GM23338 (cell line): Measurements from ENCODE around the gene APOL3. TPM values are rescaled to one million over a fixed set of nuclear protein-coding genes. Genes with fewer than 3 reads are reported as not detected.

ENCODE experiments used
- ATAC-seq: fragments of 200-7000 bp; cut with Tn5 transposase; 3 replicates; pipeline ENCODE4 v1.9.1; 2020
- DNase-seq: peaks from one replicate; pipeline ENCODE4 v3.0.0-alpha.2; 2015; ENCODE audit warnings: low spot score
- H2AFZ ChIP-seq: fragments of 200-600 bp; sonication (generic); 2 replicates; pipeline ENCODE4 v1.8.0; 2016; ENCODE audit warnings: antibody characterized with exemption, mild to moderate bottlenecking, moderate library complexity
- H3F3A ChIP-seq: fragments of 200-600 bp; sonication (generic); replicated peaks from 2 replicates; pipeline ENCODE4 v1.8.0; 2017; ENCODE audit warnings: antibody characterized with exemption, mixed run types, low read depth
- H3K27ac ChIP-seq: fragments of 200-600 bp; sonication (generic); 2 replicates; pipeline ENCODE4 v1.6.1; 2016; ENCODE audit warnings: low read depth
- H3K27me3 ChIP-seq: fragments of 200-600 bp; sonication (generic); 2 replicates; pipeline ENCODE4 v1.8.0; 2016; ENCODE audit warnings: mild to moderate bottlenecking, mixed run types, moderate library complexity; ENCODE audit not compliant: insufficient read depth
- H3K36me3 ChIP-seq: fragments of 200-600 bp; sonication (generic); 2 replicates; pipeline ENCODE4 v1.8.0; 2016; ENCODE audit warnings: mild to moderate bottlenecking; ENCODE audit not compliant: insufficient read depth
- H3K4me1 ChIP-seq: fragments of 200-600 bp; sonication (generic); 2 replicates; pipeline ENCODE4 v1.8.0; 2016; ENCODE audit warnings: mild to moderate bottlenecking, moderate library complexity; ENCODE audit not compliant: insufficient read depth
- H3K4me2 ChIP-seq: fragments of 200-600 bp; sonication (generic); 2 replicates; pipeline ENCODE4 v1.7.1; 2017; ENCODE audit warnings: mixed run types
- H3K4me3 ChIP-seq: fragments of 200-600 bp; sonication (generic); 2 replicates; pipeline ENCODE4 v1.6.1; 2016; ENCODE audit warnings: mixed run types
- H3K79me2 ChIP-seq: fragments of 200-600 bp; sonication (generic); replicated peaks from 2 replicates; pipeline ENCODE4 v1.8.0; 2017; ENCODE audit warnings: mild to moderate bottlenecking; ENCODE audit not compliant: insufficient read depth
- H3K9me2 ChIP-seq: fragments of 200-600 bp; sonication (generic); 2 replicates; pipeline ENCODE4 v1.8.0; 2017; ENCODE audit not compliant: insufficient read depth
- H4K20me1 ChIP-seq: fragments of 200-600 bp; sonication (generic); replicated peaks from 2 replicates; pipeline ENCODE4 v1.8.0; 2017; ENCODE audit warnings: mild to moderate bottlenecking; ENCODE audit not compliant: insufficient read depth
- H3K27ac Mint-ChIP-seq: 2 replicates; pipeline ENCODE4 v1.8.0; 2020; ENCODE audit warnings: inconsistent platforms, mild to moderate bottlenecking, moderate library complexity, mixed read lengths
- H3K27me3 Mint-ChIP-seq: 3 replicates; pipeline ENCODE4 v1.8.0; 2022; ENCODE audit warnings: low read depth, mild to moderate bottlenecking, moderate library complexity, mixed read lengths, inconsistent platforms; ENCODE audit not compliant: insufficient read depth, poor library complexity
- H3K36me3 Mint-ChIP-seq: 3 replicates; pipeline ENCODE4 v1.8.0; 2021; ENCODE audit warnings: low read depth, mild to moderate bottlenecking, inconsistent platforms, moderate library complexity, mixed read lengths
- H3K4me1 Mint-ChIP-seq: 3 replicates; pipeline ENCODE4 v1.8.0; 2020; ENCODE audit warnings: mild to moderate bottlenecking, inconsistent platforms, mixed read lengths
- H3K4me3 Mint-ChIP-seq: 3 replicates; pipeline ENCODE4 v1.8.0; 2021; ENCODE audit warnings: moderate library complexity, mild to moderate bottlenecking, inconsistent platforms, mixed read lengths
- H3K9me3 Mint-ChIP-seq: 3 replicates; pipeline ENCODE4 v1.8.0; 2020; ENCODE audit warnings: moderate library complexity, mild to moderate bottlenecking, inconsistent platforms, mixed read lengths
- CREB1 ChIP-seq: fragments of 250-450 bp; sonication (Bioruptor Pico); IDR thresholded peaks from 2 replicates; pipeline ENCODE4 v1.5.0; 2020; ENCODE audit warnings: low read depth, mild to moderate bottlenecking, moderate library complexity
- EZH2 ChIP-seq: fragments of 200-600 bp; sonication (generic); IDR thresholded peaks from one replicate; pipeline ENCODE4 v1.8.0; 2017; ENCODE audit warnings: antibody characterized with exemption, mild to moderate bottlenecking, low read depth; ENCODE audit not compliant: unreplicated experiment
- EZH2phosphoT487 ChIP-seq: fragments of 200-600 bp; sonication (generic); IDR thresholded peaks from one replicate; pipeline ENCODE4 v1.8.1; 2018; ENCODE audit warnings: antibody characterized with exemption; ENCODE audit not compliant: unreplicated experiment
- JUNB ChIP-seq: IDR thresholded peaks from one replicate; pipeline ENCODE4 v1.6.1; 2016; ENCODE audit warnings: antibody characterized with exemption; ENCODE audit not compliant: unreplicated experiment
- STAT1 ChIP-seq: IDR thresholded peaks from one replicate; pipeline ENCODE4 v1.6.1; 2016; ENCODE audit warnings: antibody characterized with exemption; ENCODE audit not compliant: unreplicated experiment
- polyA plus RNA-seq: library from polyadenylated mRNA; unstranded; fragments of >200 nt; fragmentation: Nextera tagmentation; extraction: Ambion mirVana; gene quantifications from 2 replicates; pipeline ENCODE4 v1.2.1, GENCODE V29; 2016
- total RNA-seq: library from RNA; depleted of rRNA; stranded (reverse); fragments of >200 nt; shearing (Covaris generic); gene quantifications from 2 replicates; pipeline ENCODE4 v1.2.3, GENCODE V29; 2014
- TF ChIP-seq, protein P1 (sequence below), 2 experiments: fragments of 200-600 bp in 1 of 2; sonication (generic) in 1 of 2; conservative IDR thresholded peaks; 2 replicates each; pipeline versions ENCODE4 v1.5.1 to v1.6.1; 2016 to 2017; ENCODE audit warnings: antibody characterized with exemption in 2 of 2, low read depth in 2 of 2, mild to moderate bottlenecking in 2 of 2, moderate library complexity in 1 of 2
- TF ChIP-seq, protein P2 (sequence below): IDR thresholded peaks from one replicate; pipeline ENCODE4 v1.6.1; 2018; ENCODE audit warnings: antibody characterized with exemption; ENCODE audit not compliant: unreplicated experiment
- TF ChIP-seq, protein P3 (sequence below): IDR thresholded peaks from 2 replicates; pipeline ENCODE4 v1.6.1; 2016; ENCODE audit warnings: antibody characterized with exemption

Gene APOL3
- total and polyA plus RNA-seq, 2 experiments from 2014 or later = not detected

DNA sequence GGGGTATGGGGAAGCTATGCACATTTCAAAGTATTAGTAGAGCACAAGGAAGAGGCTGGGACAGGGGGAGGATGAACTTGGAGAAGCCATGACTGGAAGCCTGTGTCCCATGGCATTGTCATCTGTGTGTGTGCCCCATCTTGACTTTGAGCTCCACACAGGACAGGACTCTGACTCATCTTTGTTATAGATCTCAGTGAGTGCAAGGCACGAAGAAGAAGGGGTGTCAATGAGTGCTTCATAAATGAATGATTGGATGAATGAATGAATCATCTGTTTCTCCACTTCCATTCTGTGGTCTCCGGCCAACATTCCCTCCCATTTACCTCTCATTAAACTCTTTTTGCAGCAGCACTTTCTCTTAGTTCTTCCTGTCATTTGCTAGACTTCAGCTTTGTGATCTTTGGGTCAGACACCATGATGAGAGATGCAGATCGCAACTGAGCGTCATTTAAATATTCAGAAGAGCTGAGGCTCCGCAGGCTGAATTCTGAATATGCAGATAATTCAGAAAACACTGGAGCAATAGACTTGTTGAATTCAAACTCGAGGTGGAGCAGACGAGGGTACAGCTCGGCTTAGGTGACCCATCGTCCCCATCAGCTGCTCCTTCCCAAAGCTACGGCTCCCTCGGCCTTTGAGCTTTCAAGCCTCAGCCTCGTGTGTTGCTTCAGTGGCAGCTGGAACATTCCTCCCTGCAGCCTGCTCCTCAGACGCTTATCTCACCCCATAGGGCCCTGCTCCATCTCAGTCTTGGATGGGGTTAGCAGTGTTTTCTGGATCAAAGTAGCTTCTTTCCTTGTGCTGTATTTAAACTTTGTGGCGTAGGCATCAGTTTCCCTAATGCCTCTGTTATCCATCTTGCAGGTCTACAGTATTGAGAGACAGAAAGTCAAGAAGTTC lies 30.8 kb downstream of the APOL3 start:
- ATAC-seq (no peak), DNase-seq (no peak)
- Histone ChIP-seq H4K20me1 (no peaks in the 10 kb centered on the region), H3K9me2 (no peaks in the 10 kb centered on the region; the same call in 1 of the 2 replicates), H3K36me3 (no peaks in the 10 kb centered on the region), H3K4me3 (no peak overlapping the region), H3K79me2 (no peaks in the 10 kb centered on the region), H3K4me2 (no peak overlapping the region), H3K27ac (no peak overlapping the region), H3K4me1 (no peaks in the 10 kb centered on the region; the same call in 1 of the 2 replicates), H3K27me3 (no peaks in the 10 kb centered on the region), H3F3A (no peaks in the 10 kb centered on the region), H2AFZ (0 out of 2 replicates have a peak overlapping the region, but pooled peaks have one; percentile 32)
- peaks cover 10% of the 10 kb centered on the region for H3K4me1 Mint-ChIP-seq
- no peaks in the 10 kb centered on the region for H3K36me3 Mint-ChIP-seq
- TF ChIP-seq EZH2phosphoT487 (no peak), JUNB (no peak), STAT1 (no peak), CREB1 (CRISPR knock-in tag) (no peak), EZH2 (no peak)
- TF ChIP-seq, protein P1, sequence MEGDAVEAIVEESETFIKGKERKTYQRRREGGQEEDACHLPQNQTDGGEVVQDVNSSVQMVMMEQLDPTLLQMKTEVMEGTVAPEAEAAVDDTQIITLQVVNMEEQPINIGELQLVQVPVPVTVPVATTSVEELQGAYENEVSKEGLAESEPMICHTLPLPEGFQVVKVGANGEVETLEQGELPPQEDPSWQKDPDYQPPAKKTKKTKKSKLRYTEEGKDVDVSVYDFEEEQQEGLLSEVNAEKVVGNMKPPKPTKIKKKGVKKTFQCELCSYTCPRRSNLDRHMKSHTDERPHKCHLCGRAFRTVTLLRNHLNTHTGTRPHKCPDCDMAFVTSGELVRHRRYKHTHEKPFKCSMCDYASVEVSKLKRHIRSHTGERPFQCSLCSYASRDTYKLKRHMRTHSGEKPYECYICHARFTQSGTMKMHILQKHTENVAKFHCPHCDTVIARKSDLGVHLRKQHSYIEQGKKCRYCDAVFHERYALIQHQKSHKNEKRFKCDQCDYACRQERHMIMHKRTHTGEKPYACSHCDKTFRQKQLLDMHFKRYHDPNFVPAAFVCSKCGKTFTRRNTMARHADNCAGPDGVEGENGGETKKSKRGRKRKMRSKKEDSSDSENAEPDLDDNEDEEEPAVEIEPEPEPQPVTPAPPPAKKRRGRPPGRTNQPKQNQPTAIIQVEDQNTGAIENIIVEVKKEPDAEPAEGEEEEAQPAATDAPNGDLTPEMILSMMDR (conservative IDR thresholded peaks at IDR 0.05; ENCODE audit: low read depth in 2 of 2) = no peak
- TF ChIP-seq, protein P2, sequence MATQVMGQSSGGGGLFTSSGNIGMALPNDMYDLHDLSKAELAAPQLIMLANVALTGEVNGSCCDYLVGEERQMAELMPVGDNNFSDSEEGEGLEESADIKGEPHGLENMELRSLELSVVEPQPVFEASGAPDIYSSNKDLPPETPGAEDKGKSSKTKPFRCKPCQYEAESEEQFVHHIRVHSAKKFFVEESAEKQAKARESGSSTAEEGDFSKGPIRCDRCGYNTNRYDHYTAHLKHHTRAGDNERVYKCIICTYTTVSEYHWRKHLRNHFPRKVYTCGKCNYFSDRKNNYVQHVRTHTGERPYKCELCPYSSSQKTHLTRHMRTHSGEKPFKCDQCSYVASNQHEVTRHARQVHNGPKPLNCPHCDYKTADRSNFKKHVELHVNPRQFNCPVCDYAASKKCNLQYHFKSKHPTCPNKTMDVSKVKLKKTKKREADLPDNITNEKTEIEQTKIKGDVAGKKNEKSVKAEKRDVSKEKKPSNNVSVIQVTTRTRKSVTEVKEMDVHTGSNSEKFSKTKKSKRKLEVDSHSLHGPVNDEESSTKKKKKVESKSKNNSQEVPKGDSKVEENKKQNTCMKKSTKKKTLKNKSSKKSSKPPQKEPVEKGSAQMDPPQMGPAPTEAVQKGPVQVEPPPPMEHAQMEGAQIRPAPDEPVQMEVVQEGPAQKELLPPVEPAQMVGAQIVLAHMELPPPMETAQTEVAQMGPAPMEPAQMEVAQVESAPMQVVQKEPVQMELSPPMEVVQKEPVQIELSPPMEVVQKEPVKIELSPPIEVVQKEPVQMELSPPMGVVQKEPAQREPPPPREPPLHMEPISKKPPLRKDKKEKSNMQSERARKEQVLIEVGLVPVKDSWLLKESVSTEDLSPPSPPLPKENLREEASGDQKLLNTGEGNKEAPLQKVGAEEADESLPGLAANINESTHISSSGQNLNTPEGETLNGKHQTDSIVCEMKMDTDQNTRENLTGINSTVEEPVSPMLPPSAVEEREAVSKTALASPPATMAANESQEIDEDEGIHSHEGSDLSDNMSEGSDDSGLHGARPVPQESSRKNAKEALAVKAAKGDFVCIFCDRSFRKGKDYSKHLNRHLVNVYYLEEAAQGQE = no peak
- TF ChIP-seq, protein P3, sequence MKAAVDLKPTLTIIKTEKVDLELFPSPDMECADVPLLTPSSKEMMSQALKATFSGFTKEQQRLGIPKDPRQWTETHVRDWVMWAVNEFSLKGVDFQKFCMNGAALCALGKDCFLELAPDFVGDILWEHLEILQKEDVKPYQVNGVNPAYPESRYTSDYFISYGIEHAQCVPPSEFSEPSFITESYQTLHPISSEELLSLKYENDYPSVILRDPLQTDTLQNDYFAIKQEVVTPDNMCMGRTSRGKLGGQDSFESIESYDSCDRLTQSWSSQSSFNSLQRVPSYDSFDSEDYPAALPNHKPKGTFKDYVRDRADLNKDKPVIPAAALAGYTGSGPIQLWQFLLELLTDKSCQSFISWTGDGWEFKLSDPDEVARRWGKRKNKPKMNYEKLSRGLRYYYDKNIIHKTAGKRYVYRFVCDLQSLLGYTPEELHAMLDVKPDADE = no peak
- H3K27ac Mint-ChIP-seq = no peak overlapping the region
- no peak overlapping the region for H3K4me3 Mint-ChIP-seq
- H3K9me3 Mint-ChIP-seq = no peaks in the 10 kb centered on the region
- H3K27me3 Mint-ChIP-seq = peaks cover 9% of the 10 kb centered on the region
